Activated CD8-positive, alpha-beta memory T cell treated with anti-CD3 and anti-CD28 coated beads for 36 hours (primary cell): Measurements from ENCODE around the gene FLT3LG. TPM values are rescaled to one million over a fixed set of nuclear protein-coding genes. Genes with fewer than 3 reads are reported as not detected.

Source experiments
- CTCF ChIA-PET: fragments of 350-600 bp; sonication (Branson Sonifier 250); formaldehyde crosslinking; loops from one replicate; lab custom pipeline; 2021; ENCODE audit warnings: antibody characterized with exemption; lab: Charles Lee
- POLR2A ChIA-PET: fragments of 350-600 bp; sonication (Branson Sonifier 250); formaldehyde crosslinking; loops from one replicate; lab custom pipeline; 2021; ENCODE audit warnings: antibody characterized with exemption; lab: Charles Lee
- total RNA-seq, 2 experiments: library from RNA; stranded (reverse); gene quantifications; one replicate each; pipeline ENCODE4 v1.2.3, GENCODE V29; 2021

The FLT3LG gene
- total RNA-seq, 2 experiments from 2014 or later = 52.2 to 55.1 TPM

DNA sequence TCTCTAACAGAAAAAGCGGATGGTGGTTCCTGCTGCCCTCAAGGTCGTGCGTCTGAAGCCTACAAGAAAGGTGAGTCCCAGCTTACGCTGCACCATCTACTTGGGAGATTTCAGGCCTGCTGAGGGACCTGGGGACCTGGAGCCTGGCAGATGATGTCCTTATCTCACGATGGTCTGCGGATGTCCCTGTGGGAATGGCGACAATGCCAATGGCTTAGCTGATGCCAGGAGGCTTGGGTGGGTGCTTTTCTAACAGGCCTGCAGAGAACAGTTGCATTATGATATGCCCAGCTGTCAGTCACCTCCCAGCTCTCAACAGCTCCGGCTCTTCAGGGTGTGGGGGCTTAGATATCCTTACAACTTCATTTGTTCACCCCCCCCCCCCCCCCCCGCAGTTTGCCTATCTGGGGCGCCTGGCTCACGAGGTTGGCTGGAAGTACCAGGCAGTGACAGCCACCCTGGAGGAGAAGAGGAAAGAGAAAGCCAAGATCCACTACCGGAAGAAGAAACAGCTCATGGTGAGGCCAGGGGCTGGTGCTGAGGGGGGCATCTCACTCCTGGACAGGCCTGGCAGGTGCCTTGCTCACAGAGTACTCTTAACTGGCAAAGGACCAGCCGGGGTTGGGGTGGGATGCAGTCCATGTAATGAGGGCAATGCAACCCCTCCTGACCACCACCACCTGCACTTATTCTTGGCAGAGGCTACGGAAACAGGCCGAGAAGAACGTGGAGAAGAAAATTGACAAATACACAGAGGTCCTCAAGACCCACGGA is 17.2 kb downstream of the FLT3LG start:
- CTCF ChIA-PET = interaction anchor here (0.6 kb wide), 1 partner anchor 40 kb away, joined by 3 read pairs; the partner anchor contains the start of gene PIH1D1
- POLR2A ChIA-PET = interaction anchor here (1.2 kb wide), 1 partner anchor 12 kb away, joined by 3 read pairs; no protein-coding TSS in a partner anchor

DNA sequence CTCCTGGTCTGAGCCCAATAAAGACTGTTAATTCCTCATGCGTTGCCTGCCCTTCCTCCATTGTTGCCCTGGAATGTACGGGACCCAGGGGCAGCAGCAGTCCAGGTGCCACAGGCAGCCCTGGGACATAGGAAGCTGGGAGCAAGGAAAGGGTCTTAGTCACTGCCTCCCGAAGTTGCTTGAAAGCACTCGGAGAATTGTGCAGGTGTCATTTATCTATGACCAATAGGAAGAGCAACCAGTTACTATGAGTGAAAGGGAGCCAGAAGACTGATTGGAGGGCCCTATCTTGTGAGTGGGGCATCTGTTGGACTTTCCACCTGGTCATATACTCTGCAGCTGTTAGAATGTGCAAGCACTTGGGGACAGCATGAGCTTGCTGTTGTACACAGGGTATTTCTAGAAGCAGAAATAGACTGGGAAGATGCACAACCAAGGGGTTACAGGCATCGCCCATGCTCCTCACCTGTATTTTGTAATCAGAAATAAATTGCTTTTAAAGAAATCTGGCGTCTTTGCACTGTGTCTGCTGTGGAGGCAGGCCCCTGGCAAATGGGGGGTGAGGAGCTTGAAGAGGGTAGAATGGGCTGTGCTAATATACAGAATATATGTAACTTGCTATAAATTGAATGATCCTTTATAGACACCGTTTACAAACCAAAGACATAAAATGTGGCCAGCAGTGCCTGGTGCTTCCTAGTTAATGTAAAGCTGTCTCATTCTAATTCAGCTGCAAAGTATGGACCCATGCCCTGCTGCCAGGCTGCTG is 18.0 kb downstream of the FLT3LG start:
- CTCF ChIA-PET = interaction anchor here (0.6 to 0.9 kb wide), 2 partner anchors 21 to 40 kb away, joined by 3 read pairs; partner anchors contain the start of gene PIH1D1
- POLR2A ChIA-PET = interaction anchor here (0.9 to 1.4 kb wide), 3 partner anchors 19 to 100 kb away, joined by 3 to 7 read pairs (median 3); partner anchors contain the start of genes FLT3LG and NOSIP

DNA sequence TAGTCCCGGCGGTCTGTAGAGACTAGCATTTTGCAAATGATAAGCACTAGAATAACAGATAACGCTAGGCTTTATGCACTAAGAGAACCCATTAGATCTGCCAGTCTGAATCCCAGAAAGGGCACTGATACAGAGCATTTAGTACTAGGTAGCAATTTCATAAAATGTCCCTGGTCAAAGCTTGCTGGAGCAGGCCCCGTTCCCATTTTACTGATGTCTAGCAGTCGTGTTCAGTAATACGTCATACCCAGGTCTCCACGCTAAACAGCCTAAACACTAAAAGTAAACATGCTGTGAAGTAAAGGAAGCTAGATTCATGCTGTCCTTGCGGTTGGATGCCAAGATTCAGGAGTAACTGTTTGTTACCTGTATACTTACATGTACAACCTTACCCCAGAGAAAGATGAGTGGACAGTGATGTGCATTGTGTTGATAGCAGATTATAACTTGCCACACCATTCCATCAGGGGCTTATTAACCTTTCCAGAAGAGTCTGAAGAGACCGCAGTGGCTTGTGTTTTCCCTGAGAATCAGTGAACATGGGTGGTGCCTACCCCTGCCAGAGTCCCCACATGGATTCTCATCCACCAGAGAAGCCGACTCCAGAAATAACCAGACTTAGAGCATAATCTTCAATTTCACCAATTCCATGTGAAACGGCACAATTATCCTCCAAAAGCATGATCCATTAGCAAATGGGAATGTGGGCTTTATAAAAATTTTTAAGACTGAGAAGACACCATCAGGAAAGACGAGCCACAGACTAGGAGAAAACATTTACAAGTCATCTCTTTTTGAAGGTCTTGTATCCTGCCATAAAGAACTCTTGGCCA is 18.8 kb downstream of the FLT3LG start:
- CTCF ChIA-PET = interaction anchor here (0.9 to 1.2 kb wide), 2 partner anchors 22 to 101 kb away, joined by 3 read pairs; no protein-coding TSS in a partner anchor
- POLR2A ChIA-PET = interaction anchor here (0.6 to 1.4 kb wide), 4 partner anchors 20 to 1160 kb away, joined by 3 to 7 read pairs (median 3); partner anchors contain the start of genes FLT3LG and NOSIP

DNA sequence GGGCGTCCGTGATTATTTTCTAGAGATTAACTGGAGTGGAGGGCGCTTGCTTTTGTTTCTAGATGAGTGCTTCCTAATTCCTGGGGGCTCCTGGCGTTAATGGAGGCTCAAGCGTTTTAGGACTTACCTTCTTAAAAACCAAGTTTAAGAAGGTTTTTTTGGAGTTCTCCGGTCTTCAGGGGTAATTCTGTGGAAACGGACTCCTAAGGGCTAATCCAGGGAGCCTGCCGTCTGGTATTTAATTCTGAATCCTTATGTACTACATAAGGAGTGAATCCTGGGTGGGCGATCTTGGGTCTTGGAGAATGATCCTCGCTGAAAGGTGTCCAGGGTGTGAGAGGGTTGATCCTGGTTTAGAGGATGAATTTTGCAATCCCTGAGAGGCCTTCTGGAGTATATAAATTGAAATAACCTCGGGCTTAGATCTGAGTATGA is 22.6 kb downstream of the FLT3LG start:
- ChIA-PET CTCF (interaction anchor here (1.4 to 1.6 kb wide), 2 partner anchors 21 to 23 kb away, joined by 4 to 5 read pairs; partner anchors contain the start of gene FLT3LG), POLR2A (interaction anchor here (0.5 to 1.8 kb wide), 4 partner anchors 9 to 167 kb away, joined by 3 to 14 read pairs (median 4); partner anchors contain the start of gene RPL13A)

DNA sequence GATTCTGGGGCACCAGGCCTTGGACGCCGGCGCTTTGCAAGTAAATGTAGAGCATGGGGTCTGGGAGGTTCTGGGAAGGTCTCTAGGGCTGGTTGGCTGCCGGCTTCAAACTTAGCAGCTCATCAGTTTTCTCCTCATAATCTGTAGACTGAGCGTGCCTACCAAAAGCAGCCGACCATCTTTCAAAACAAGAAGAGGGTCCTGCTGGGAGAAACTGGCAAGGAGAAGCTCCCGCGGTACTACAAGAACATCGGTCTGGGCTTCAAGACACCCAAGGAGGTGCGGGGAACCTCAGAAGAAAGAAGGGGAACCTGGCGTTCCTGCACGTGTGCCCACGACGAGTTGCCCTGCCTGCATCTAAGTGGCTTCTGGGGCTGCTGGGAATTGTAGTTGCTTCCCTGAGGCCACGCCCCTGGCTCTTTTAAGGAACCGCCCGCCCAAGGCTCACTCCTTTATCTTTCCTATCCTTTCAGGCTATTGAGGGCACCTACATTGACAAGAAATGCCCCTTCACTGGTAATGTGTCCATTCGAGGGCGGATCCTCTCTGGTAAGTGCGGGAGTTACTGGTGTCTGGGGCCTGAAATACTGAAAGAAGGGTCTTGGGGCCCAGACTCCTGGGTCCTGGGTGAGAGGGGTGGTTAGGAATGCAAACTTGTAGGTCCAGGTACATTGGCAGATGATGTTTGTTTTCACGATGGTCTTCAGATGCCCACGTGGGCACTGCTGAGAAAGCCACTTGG is 23.2 kb downstream of the FLT3LG start:
- POLR2A ChIA-PET = interaction anchor here (1.8 kb wide), 1 partner anchor 9 kb away, joined by 14 read pairs; the partner anchor contains the start of gene RPL13A
- CTCF ChIA-PET = interaction anchor here (0.8 to 1.6 kb wide), 3 partner anchors 9 to 110 kb away, joined by 3 to 5 read pairs (median 5); no protein-coding TSS in a partner anchor

DNA sequence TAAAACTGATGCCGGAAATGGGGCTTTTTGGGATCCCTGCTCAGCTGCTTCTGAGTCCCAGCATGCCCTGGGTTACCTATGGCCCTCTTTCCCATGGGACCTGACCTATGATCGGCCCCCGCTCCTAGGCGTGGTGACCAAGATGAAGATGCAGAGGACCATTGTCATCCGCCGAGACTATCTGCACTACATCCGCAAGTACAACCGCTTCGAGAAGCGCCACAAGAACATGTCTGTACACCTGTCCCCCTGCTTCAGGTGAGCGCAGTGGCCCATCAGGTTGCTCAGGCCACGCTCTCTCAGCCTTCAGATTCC is 23.7 kb downstream of the FLT3LG start:
- ChIA-PET CTCF (interaction anchor here (0.8 to 1.1 kb wide), 2 partner anchors 8 to 110 kb away, joined by 3 to 5 read pairs; no protein-coding TSS in a partner anchor), POLR2A (no interaction called here)

DNA sequence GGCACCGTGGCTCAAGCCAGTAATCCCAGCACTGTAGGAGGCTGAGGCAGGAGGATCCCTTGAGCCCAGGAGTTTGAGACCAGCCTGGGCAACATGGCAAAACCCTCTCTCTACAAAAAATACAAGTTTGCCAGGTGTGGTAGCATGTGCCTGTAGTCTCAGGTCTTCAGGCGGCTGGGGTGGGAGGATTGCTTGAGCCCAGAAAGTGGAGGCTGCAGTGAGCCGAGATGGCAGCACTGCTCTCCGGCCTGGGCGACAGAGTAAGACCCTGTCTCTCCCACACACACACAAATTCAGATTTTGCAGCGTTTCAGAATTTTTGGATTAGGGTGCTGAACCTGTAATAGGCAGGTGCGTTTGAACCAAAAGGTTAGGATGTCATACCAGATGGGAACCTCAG is 24.5 kb downstream of the FLT3LG start:
- POLR2A ChIA-PET = interaction anchor here (0.5 to 0.6 kb wide), 3 partner anchors 47 to 92 kb away, joined by 4 to 7 read pairs (median 5); no protein-coding TSS in a partner anchor
- CTCF ChIA-PET = interaction anchor here (0.6 to 2.1 kb wide), 3 partner anchors 10 to 179 kb away, joined by 3 to 8 read pairs (median 5); no protein-coding TSS in a partner anchor

DNA sequence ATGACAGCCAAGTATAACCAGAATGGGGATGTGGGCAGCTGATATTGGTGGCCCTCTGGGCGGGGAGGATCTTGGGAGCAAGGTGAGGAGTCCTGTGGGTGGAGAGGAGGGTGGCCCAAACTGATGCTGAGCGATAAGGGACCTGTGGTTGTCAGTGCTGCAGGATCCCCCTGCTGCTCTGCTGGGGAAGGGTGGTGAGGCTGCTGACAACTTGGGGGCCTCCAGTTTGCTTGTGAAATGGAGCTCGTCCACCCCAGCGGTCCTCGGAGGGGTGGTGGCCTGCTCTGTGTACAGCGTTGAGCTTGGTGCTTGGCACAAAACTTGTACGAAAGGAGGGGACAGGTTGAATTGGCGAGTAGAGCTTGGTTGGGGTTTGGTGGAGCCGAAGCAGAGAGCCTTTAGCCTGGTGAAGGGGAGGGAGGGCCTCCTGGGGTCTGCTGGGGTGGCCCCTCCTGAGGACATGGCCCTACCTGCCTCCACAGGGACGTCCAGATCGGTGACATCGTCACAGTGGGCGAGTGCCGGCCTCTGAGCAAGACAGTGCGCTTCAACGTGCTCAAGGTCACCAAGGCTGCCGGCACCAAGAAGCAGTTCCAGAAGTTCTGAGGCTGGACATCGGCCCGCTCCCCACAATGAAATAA is 25.1 kb downstream of the FLT3LG start:
- POLR2A ChIA-PET = interaction anchor here (0.6 to 1.4 kb wide), 4 partner anchors 47 to 91 kb away, joined by 3 to 7 read pairs (median 4); partner anchors contain the start of genes NOSIP and PIH1D1
- CTCF ChIA-PET = interaction anchor here (0.6 to 2.1 kb wide), 4 partner anchors 9 to 179 kb away, joined by 3 to 8 read pairs (median 4); no protein-coding TSS in a partner anchor

DNA sequence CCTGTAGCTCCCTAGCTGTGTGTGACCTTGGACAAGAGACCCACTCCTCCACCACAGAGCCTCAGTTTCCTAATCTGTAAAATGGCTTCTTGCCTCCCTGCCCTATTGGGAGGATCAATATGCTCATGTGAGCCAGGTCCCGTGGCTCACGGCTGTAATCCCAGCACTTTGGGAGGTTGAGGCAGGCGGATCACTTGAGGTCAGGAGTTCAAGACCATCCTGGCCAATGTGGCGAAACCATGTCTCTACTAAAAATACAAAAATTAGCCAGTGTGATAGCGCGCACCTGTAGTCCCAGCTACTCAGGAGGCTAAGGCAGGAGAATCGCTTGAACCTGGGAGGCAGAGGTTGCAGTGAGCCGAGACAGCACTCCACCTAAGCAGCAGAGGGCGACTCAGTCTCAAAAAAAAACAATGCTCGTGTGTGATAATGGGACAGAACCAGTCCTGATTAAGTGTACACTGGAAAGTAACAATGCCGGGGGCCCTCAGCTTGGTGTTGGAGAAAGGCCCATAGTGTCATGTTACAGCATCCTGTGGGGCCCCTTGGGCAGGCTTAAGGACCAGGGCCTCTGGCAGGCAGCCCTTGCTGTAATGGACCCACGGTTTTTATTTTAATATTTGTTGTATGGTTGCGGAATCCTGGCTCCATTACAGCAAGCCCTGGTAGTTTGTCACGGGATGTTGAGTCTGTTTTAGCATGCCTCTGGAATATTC is 29.0 kb downstream of the FLT3LG start:
- POLR2A ChIA-PET = interaction anchor here (0.6 kb wide), 1 partner anchor 35 kb away, joined by 4 read pairs; no protein-coding TSS in a partner anchor
- CTCF ChIA-PET = interaction anchor here (0.6 to 8.4 kb wide), 13 partner anchors 9 to 796 kb away, joined by 3 to 66 read pairs (median 5); partner anchors contain the start of genes NOSIP and PTOV1

DNA sequence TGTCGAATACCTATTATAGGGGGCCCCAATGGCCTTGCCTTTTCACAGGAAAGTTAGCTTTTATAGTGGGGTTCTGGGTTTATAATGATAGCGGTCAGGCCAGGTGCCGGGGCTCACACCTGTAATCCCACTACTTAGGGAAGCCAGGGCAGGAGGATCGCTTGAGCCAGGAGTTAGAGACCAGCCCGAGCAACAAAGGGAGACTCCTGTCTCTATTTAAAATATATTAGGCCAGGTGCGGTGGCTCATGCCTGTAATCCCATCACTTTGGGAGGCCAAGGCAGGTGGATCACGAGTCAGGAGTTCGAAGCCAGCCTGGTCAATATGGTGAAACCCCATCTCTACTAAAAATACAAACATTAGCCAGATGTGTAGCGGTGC is 29.6 kb downstream of the FLT3LG start:
- ChIA-PET CTCF (interaction anchor here (0.9 to 8.4 kb wide), 10 partner anchors 22 to 347 kb away, joined by 3 to 66 read pairs (median 6); partner anchors contain the start of genes NOSIP and PTOV1), POLR2A (no interaction called here)

DNA sequence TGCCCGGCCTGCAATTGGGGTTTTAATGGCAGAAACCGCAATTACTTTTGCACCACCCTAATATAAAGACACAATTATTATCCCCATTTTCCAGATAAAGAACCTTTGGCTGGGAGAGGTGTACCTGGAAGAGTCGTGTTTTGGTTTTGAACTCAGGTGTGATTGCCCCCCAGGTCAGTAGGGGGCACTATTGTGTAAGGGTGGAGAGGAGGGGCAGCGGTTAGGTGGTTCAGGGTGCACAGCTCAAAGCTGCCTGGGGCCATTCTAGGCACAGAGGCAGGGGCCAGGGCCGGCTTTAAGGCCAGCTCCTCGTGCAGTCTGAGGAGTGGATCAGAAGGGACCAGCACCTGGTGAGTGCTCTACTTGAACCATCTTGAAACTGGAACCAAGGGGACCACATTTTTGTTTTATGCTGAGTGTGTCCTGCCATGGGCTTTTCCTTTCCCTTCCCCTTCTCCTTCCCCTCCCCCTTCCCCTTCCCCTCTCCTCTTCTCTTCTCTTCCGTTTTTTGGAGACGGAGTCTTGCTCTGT is 32.6 kb downstream of the FLT3LG start:
- ChIA-PET POLR2A (interaction anchor here (0.5 kb wide), 1 partner anchor 24 kb away, joined by 3 read pairs; no protein-coding TSS in a partner anchor), CTCF (interaction anchor here (0.6 to 8.4 kb wide), 16 partner anchors 9 to 538 kb away, joined by 3 to 66 read pairs (median 4); partner anchors contain the start of genes NOSIP, PRRG2, RCN3 and RRAS)

DNA sequence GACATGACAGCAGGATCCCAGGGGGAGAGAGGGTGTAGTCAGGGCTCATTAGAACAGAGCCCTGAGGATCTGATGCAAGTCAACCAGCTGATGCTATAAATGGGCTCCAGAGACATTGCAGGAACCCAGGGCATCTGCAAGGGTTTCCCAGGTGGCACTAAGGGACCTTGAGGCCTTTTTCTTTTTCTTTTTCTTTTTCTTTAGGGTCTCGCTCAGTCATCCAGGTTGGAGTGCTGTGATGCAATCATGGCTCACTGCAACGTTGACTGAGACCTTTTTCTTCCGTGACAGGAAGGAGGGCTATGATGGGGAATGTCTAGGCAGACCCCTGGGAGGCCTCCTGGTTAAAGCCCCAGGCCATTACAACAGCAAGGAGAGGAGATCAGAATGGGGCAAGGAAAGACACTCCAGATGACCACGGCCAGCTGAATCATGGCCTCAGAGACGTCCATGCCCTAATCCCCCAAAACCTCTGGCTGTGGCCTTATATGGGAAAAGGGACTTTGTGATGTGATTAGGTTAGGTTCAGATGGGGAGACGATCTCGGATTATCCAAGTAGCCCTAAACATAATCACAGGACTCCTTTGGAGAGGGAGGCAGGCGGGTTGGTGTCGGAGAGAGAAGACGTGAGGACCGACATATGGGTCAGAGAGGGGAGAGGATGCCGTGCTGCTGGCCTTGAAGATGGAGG is 33.9 kb downstream of the FLT3LG start:
- ChIA-PET POLR2A (interaction anchor here (0.6 kb wide), 1 partner anchor 20 kb away, joined by 10 read pairs; the partner anchor contains the start of gene RCN3), CTCF (interaction anchor here (0.7 to 8.4 kb wide), 7 partner anchors 9 to 59 kb away, joined by 3 to 66 read pairs (median 4); no protein-coding TSS in a partner anchor)

DNA sequence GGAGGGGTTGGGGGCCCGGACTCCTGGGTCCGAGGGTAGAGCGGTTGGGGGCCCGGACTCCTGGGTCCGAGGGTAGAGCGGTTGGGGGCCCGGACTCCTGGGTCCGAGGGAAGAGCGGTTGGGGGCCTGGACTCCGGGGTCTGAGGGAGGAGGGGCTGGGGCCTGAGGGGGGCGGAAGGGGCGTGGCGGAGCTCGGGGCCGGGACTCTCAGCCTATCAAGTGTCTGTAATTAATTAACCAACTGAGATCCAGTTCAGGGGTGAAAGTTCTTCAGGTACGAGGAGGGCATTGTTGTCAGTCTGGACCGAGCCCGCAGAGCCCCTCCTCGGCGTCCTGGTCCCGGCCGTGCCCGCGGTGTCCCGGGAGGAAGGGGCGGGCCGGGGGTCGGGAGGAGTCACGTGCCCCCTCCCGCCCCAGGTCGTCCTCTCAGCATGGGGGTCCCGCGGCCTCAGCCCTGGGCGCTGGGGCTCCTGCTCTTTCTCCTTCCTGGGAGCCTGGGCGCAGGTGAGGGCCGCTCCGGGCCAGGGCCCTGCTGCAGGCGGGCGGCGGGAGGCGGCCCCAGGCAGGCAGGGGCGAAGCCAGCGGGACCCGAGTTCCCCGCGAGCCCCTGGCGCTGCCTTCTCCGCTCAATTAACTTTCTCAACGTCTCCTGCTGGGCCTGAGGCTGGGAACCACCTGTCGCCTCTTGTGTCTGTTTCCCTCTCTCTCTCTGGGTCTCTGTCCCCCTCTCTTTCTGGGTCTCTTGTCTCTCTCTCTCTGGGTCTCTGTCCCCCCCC is 39.1 kb downstream of the FLT3LG start:
- ChIA-PET CTCF (interaction anchor here (1.2 to 2.2 kb wide), 2 partner anchors 22 to 34 kb away, joined by 5 to 11 read pairs; no protein-coding TSS in a partner anchor), POLR2A (interaction anchor here (0.6 to 1.0 kb wide), 2 partner anchors 14 to 41 kb away, joined by 3 to 4 read pairs; no protein-coding TSS in a partner anchor)

DNA sequence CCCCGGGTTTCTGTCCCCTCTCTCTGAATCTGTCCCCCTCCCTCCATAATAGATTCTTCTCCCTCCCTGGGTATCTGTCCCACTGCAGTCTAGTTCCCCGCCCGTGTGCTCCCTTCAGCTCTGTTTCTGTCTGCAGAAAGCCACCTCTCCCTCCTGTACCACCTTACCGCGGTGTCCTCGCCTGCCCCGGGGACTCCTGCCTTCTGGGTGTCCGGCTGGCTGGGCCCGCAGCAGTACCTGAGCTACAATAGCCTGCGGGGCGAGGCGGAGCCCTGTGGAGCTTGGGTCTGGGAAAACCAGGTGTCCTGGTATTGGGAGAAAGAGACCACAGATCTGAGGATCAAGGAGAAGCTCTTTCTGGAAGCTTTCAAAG is 39.7 kb downstream of the FLT3LG start:
- ChIA-PET POLR2A (no interaction called here), CTCF (interaction anchor here (0.8 to 2.2 kb wide), 4 partner anchors 21 to 55 kb away, joined by 3 to 11 read pairs (median 4); no protein-coding TSS in a partner anchor)
